ENCODE results near the gene HAUS7.
"Not testable (repeated sequence)": the region's sequence is repeated elsewhere in the genome, so short reads cannot be mapped to it uniquely, and the experiment has no call there.

HAUS7 gene

DNA sequence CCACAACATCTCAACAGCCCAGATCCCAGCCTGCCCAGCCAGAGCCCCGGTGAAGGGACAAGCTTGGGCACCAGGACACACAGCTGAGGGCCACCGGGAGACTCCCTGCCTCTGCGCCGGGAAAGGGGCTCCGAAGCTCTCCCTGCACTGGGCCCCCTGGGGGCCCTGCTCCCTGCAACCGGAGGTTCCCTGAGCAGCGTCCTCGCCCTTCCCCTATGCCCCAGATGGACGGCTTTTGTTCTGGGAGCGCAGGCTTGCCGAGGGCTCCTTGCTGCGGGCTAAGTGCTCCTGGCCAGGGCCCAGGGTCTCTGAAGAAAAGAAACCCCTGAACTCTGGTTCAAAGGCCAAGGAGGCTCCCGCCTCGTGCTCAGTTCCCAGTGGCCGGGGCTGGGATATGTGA is 60.0 kb downstream of the HAUS7 start:
- Histone ChIP-seq H3K9ac (ENCODE audit: low read length) (no peak overlapping the region), H3K27ac (ENCODE audit: low read length) (no peak overlapping the region), H3K9me3 (ENCODE audit: control insufficient read depth, low read depth, low read length) (peaks cover 4% of the 10 kb centered on the region), H3K36me3 (ENCODE audit: control insufficient read depth, low read depth, low read length) (no peaks in the 10 kb centered on the region), H3K4me1 (ENCODE audit: control insufficient read depth, low read depth, low read length) (no peaks in the 10 kb centered on the region), H3K27me3 (ENCODE audit: control insufficient read depth, insufficient read depth, low read length) (peaks cover 24% of the 10 kb centered on the region), H3K4me3 (ENCODE audit: low read length) (no peak overlapping the region)

DNA sequence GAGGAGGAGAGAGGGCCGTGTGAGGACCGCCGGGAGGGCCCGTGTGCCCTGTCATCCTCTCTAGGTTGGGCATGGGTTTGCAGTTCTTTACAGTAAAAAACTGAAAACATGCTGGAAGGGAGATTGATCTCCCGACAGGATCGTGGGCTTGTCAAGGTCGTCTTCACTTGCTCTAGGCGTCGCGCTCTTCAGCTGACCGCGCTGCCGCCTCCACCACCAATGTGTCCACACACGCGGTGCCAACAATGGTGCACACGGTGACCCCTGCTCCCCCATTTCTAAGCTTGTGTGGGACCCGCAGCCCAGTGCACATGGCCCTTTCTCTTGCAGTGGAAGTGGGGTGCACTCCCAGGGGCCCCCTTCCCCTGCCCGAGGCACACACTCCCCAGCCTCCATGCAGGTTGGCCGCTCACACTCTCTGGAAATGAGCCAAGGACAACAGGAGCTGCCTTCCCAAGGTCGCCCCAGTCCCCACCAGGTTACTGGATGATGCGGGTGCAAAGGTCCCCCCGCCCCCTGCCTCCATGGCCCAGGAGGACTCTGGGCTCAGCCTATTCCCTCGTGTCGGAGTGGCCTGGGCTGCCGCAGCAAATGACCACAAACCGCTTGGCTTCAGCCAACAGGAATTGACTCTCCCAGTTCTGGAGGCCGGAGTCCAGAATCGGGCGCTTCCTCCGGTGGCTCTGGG is 60.8 kb downstream of the HAUS7 start:
- Histone ChIP-seq H3K27ac (ENCODE audit: low read length) (no peak overlapping the region), H3K4me3 (ENCODE audit: low read length) (no peak overlapping the region), H3K36me3 (ENCODE audit: control insufficient read depth, low read depth, low read length) (no peaks in the 10 kb centered on the region), H3K9ac (ENCODE audit: low read length) (no peak overlapping the region), H3K27me3 (ENCODE audit: control insufficient read depth, insufficient read depth, low read length) (peaks cover 24% of the 10 kb centered on the region), H3K4me1 (ENCODE audit: control insufficient read depth, low read depth, low read length) (no peaks in the 10 kb centered on the region), H3K9me3 (ENCODE audit: control insufficient read depth, low read depth, low read length) (peaks cover 4% of the 10 kb centered on the region)

DNA sequence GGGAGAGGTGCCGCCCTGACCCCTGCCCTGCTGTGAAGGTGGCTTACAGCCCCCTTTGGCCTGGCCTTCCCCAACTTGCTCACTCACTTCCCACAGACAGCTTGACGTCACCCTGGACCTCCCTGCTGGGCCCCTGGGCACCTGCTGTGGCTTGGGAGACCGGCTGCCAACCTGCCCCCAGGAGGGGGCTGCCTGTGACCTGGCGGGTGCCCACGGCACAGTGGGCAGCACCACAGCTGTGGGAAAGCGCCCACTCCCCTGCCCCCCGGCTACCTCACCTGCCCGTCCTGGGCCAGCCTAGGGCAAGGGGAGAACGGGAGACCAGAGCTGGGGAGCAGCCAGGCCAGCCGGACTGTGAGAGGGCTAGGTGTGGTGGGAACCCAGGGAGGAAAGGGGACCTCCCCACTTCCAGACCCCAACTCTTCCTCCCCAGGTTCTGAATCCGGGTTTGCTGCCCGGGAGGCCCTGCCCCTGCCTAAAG is 61.5 kb downstream of the HAUS7 start:
- Histone ChIP-seq H3K27ac (ENCODE audit: low read length) (no peak overlapping the region), H3K36me3 (ENCODE audit: control insufficient read depth, low read depth, low read length) (no peaks in the 10 kb centered on the region), H3K9me3 (ENCODE audit: control insufficient read depth, low read depth, low read length) (peaks cover 4% of the 10 kb centered on the region), H3K4me3 (ENCODE audit: low read length) (no peak overlapping the region), H3K4me1 (ENCODE audit: control insufficient read depth, low read depth, low read length) (no peaks in the 10 kb centered on the region), H3K27me3 (ENCODE audit: control insufficient read depth, insufficient read depth, low read length) (peaks cover 24% of the 10 kb centered on the region), H3K9ac (ENCODE audit: low read length) (no peak overlapping the region)

DNA sequence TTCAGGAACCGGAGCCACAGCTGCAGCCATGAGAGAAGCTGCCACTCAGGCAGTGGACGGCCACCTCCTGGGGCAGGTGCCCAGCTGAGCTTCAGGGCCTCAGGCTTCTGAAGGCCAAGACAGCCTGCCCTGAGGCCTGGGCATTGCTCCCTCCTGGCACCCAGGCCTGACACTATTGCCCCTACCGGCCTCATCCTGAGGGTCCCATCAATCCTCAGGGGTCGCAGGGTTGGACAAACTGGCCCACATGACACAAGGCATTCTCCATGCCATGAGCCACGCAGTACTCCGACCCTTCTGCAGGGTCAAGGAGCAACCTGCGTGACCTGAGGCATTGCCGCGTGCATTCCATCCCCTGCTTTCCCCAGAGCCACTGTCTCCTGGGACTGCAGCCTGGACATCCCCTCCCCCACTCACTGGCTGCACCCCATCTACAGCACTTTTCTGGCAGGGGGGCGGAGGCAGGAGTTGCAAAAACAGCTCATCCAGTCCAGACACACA is 62.1 kb downstream of the HAUS7 start:
- Histone ChIP-seq H3K4me3 (ENCODE audit: low read length) (no peak overlapping the region), H3K9me3 (ENCODE audit: control insufficient read depth, low read depth, low read length) (peaks cover 4% of the 10 kb centered on the region), H3K36me3 (ENCODE audit: control insufficient read depth, low read depth, low read length) (no peaks in the 10 kb centered on the region), H3K4me1 (ENCODE audit: control insufficient read depth, low read depth, low read length) (no peaks in the 10 kb centered on the region), H3K27me3 (ENCODE audit: control insufficient read depth, insufficient read depth, low read length) (peaks cover 24% of the 10 kb centered on the region), H3K27ac (ENCODE audit: low read length) (no peak overlapping the region), H3K9ac (ENCODE audit: low read length) (no peak overlapping the region)

DNA sequence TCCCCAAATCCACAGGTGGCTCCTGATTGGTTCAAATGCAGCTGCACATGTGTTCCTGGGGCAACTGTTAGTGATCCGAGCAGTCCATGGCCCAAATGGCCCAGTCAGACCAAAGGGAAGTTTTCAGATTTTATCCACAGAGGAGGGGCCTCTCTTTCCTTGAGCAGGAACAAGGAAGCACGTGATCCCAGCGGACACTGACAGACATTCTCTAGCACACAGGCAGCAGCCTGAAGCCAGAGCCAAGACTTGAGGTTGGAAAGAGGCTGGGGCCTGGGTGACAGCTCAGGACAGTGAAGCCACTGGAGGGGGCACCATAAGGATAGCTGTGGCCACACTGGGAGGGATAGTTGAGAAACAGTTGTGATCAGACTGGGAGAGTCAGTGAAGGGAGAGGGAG is 62.6 kb downstream of the HAUS7 start:
- H3K4me3 ChIP-seq (ENCODE audit: low read length) = no peak overlapping the region
- no peaks in the 10 kb centered on the region for H3K4me1 ChIP-seq (ENCODE audit: control insufficient read depth, low read depth, low read length)
- no peak overlapping the region for H3K9ac ChIP-seq (ENCODE audit: low read length)
- no peaks in the 10 kb centered on the region for H3K36me3 ChIP-seq (ENCODE audit: control insufficient read depth, low read depth, low read length)
- H3K9me3 ChIP-seq (ENCODE audit: control insufficient read depth, low read depth, low read length) = peaks cover 4% of the 10 kb centered on the region
- H3K27me3 ChIP-seq (ENCODE audit: control insufficient read depth, insufficient read depth, low read length) = peaks cover 24% of the 10 kb centered on the region
- H3K27ac ChIP-seq (ENCODE audit: low read length) = no peak overlapping the region

DNA sequence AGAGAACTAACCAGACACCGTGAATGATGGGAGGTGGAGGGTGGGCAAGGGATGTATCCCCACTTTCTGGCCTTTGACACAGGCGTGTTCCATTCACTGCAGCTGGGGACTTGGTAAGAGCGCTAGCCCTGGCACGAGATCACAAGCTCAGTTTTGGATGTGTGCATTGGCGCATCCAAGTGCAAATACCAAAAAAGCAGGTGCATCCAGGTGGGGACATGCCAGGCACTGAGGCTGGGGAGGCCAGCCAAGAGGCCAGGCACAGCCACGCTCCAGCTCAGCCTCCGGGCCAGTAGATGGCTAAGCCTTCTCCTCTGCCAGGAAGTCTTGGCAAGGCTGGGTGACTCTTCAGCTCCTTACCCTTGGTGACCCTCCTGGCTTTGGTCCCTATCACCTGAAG is 63.5 kb downstream of the HAUS7 start:
- no peak overlapping the region for H3K4me3 ChIP-seq (ENCODE audit: low read length)
- no peaks in the 10 kb centered on the region for H3K36me3 ChIP-seq (ENCODE audit: control insufficient read depth, low read depth, low read length)
- peaks cover 15% of the 10 kb centered on the region for H3K27me3 ChIP-seq (ENCODE audit: control insufficient read depth, insufficient read depth, low read length)
- peaks cover under 1% of the 10 kb centered on the region for H3K9me3 ChIP-seq (ENCODE audit: control insufficient read depth, low read depth, low read length)
- no peak overlapping the region for H3K27ac ChIP-seq (ENCODE audit: low read length)
- no peaks in the 10 kb centered on the region for H3K4me1 ChIP-seq (ENCODE audit: control insufficient read depth, low read depth, low read length)
- H3K9ac ChIP-seq (ENCODE audit: low read length) = no peak overlapping the region

DNA sequence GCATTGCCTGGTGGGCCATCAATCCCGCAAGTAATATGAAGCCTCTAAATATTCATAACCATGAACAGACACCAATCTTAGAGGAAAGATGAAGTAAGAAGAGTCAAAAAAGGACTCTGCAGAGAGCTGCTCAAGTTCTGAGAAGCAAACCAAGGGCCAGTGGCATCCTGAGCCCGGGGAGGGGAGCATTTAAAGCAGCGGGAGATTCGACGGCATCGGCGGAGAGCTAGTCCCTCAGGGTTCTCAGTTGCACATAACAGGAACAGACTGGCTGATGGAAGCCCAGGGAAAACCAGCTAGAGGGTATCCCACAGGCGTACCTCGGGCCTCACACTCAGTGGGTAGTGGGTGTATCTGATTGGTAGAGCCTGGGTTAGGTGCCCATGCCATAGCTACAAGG is 64.4 kb downstream of the HAUS7 start:
- Histone ChIP-seq H3K27ac (ENCODE audit: low read length) (no peak overlapping the region), H3K4me3 (ENCODE audit: low read length) (no peak overlapping the region), H3K36me3 (ENCODE audit: control insufficient read depth, low read depth, low read length) (no peaks in the 10 kb centered on the region), H3K9me3 (ENCODE audit: control insufficient read depth, low read depth, low read length) (no peaks in the 10 kb centered on the region), H3K4me1 (ENCODE audit: control insufficient read depth, low read depth, low read length) (no peaks in the 10 kb centered on the region), H3K27me3 (ENCODE audit: control insufficient read depth, insufficient read depth, low read length) (peaks cover 8% of the 10 kb centered on the region), H3K9ac (ENCODE audit: low read length) (no peak overlapping the region)

DNA sequence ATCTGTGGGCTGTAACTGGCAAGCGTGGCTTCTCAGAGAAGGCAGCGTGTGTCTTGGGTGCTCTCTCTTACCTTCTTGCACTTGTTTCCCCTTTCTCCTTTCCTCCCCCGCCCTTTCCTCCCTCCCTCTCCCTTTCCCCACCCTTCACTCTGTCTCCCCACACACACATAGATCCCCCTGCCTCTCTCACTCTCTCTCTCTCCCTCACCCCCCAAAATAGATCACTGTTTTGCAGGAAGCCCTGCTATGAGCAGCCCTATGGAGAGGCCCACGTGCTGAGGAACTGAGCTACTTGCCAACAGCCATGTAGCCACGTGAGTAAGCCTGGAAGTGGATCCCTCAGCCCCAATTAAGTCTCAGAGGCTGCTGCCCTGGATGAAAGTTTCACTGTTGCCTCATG is 65.0 kb downstream of the HAUS7 start:
- H3K27ac ChIP-seq (ENCODE audit: low read length) = no peak overlapping the region
- H3K4me1 ChIP-seq (ENCODE audit: control insufficient read depth, low read depth, low read length) = no peaks in the 10 kb centered on the region
- no peaks in the 10 kb centered on the region for H3K36me3 ChIP-seq (ENCODE audit: control insufficient read depth, low read depth, low read length)
- H3K27me3 ChIP-seq (ENCODE audit: control insufficient read depth, insufficient read depth, low read length) = peaks cover 2% of the 10 kb centered on the region
- H3K4me3 ChIP-seq (ENCODE audit: low read length) = no peak overlapping the region
- H3K9ac ChIP-seq (ENCODE audit: low read length) = no peak overlapping the region
- H3K9me3 ChIP-seq (ENCODE audit: control insufficient read depth, low read depth, low read length) = no peaks in the 10 kb centered on the region

DNA sequence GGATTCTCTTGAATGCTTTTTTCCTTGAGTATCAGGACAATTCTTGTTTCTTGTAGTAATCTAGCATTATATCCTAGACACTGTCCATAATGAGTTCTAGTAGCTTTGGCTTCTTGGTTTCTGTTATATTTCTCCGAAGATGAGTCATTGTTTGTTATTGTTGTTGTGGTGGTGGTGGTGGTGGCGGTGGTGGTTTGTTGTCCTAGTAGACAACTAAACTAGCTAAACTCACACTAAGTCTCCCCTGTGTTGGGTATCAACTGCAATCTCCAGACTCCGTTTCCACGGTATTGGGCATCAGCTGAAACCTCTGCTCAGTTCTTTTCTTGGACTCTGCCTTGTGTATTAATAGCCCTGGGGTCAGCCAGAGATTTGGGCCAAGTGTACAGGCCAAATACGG is 66.0 kb downstream of the HAUS7 start:
- not testable (repeated sequence) for H3K36me3 ChIP-seq (ENCODE audit: control insufficient read depth, low read depth, low read length); H3K9ac ChIP-seq (ENCODE audit: low read length); H3K27ac ChIP-seq (ENCODE audit: low read length); H3K9me3 ChIP-seq (ENCODE audit: control insufficient read depth, low read depth, low read length); H3K4me1 ChIP-seq (ENCODE audit: control insufficient read depth, low read depth, low read length); H3K27me3 ChIP-seq (ENCODE audit: control insufficient read depth, insufficient read depth, low read length); H3K4me3 ChIP-seq (ENCODE audit: low read length)

DNA sequence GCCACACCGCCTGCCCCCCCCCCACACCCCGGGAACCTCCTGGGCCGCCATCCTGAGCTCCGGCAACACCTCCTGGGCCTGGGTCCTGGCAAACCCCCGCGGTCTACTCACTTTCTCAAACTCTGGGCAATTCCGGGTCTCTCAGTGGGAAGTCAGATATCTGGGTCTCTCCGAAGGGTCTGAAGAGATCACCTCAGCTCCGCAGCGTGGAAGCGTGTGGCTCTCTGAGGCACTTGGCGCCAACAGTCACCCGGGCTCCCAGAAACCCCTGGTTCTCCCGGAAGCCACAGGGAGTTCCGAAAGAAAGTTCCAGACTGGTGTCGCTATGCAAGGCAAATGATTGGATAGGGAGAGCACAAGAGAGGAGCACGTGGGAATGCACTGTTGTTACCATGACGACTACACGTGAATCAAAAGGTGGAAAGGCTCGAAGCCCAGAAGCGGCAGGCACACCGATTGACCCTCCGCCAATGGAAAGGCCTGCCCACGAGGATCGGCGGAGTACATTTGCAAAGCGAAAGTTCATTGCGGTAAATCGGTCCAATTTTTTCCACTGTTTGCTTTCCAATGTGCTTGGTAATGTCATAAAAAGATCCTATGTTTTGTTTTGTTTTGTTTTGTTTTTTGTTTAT is 69.1 kb downstream of the HAUS7 start, which contains the start of gene PNMA6E:
Gene PNMA6E (minus strand): TSS at position 218 of the 632 bp plus-strand sequence. CDS start 2,501 bp downstream, outside the sequence.
- Histone ChIP-seq H3K9me3 (ENCODE audit: control insufficient read depth, low read depth, low read length) (peaks cover 3% of the 10 kb centered on the region), H3K9ac (ENCODE audit: low read length) (no peak within 1 kb of the TSS), H3K27ac (ENCODE audit: low read length) (no peak within 1 kb of the TSS), H3K27me3 (ENCODE audit: control insufficient read depth, insufficient read depth, low read length) (no peaks in the 10 kb centered on the region), H3K4me1 (ENCODE audit: control insufficient read depth, low read depth, low read length) (no peaks in the 10 kb centered on the region), H3K4me3 (ENCODE audit: low read length) (no peak within 1 kb of the TSS), H3K36me3 (ENCODE audit: control insufficient read depth, low read depth, low read length) (no peaks in the 10 kb centered on the region)

DNA sequence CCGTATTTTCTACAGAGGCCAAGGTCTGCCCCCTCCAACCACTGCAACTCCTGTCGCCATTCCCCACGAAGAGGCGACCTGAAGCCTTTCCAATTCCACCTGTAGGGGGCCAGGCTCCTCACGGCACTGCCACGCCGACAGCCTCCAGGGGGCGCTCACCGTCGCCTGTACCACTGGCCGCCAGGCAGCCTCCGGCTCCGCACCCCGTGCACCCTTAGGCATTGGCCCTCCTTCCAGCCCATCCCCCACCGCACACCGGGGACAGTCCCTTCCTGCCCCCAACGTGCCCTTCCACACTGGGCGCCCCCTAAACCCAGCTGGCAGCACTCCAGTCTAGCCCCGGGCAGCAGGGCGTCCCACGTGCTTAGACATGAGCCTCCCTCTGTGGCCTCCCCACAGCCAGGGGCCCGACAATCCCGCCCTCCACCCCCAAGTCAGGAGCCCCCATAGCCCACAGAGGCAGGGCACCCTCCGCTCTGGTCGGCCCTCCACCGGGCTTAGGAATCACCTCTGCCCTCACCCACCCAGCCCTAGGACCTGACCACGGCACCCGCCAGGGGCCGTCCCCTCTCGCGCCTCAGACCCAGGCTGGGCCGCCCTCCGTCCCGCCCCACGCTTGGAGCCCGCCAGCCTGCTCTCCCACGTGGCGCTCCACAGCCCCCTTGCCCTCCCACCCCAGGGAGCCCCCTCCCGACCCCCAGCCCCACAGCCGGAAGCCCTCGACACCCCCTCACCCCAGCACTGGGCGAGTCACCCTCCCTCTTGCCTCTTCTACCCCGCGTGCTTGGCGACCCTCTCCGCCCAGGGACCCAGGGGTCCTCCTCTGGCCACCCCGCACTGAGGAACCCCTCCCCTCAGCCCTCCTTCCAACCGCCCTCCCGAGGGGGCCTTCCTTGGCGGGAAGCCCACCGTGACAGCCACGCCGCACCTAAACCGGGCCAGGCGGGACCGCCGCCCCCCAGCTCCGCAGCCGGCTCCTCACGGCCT is 69.9 kb downstream of the HAUS7 start:
- Histone ChIP-seq H3K27me3 (ENCODE audit: control insufficient read depth, insufficient read depth, low read length) (no peaks in the 10 kb centered on the region), H3K27ac (ENCODE audit: low read length) (no peak overlapping the region), H3K9ac (ENCODE audit: low read length) (no peak overlapping the region), H3K36me3 (ENCODE audit: control insufficient read depth, low read depth, low read length) (no peaks in the 10 kb centered on the region), H3K4me1 (ENCODE audit: control insufficient read depth, low read depth, low read length) (no peaks in the 10 kb centered on the region), H3K9me3 (ENCODE audit: control insufficient read depth, low read depth, low read length) (peaks cover 3% of the 10 kb centered on the region), H3K4me3 (ENCODE audit: low read length) (no peak overlapping the region)
